K562 (cell line): ENCODE measurements around the gene MTIF3. TPM values are rescaled to one million over a fixed set of nuclear protein-coding genes. Genes with fewer than 3 reads are reported as not detected.
A peak's percentile ranks its signal among the peaks of the same experiment; 100 is the strongest.

ENCODE experiments used
- ATF1 ChIP-seq, 2 experiments: fragments of 450-650 bp in 1 of 2; IDR thresholded peaks; 2 replicates each; pipeline ENCODE4 v1.6.1; 2016; ENCODE audit warnings: missing compliant biosample characterization in 1 of 2, missing genetic modification characterization in 1 of 2
- FOXP1 ChIP-seq: sonication (generic); formaldehyde crosslinking; IDR thresholded peaks from 2 replicates; pipeline ENCODE4 v1.8.0; 2022; ENCODE audit warnings: mild to moderate bottlenecking, missing genetic modification reagents
- HDAC6 ChIP-seq: IDR thresholded peaks from 2 replicates; pipeline ENCODE4 v1.6.1; 2012; ENCODE audit warnings: low read depth, mild to moderate bottlenecking, control low read depth, inconsistent platforms, low read length, moderate library complexity
- NUFIP1 ChIP-seq: fragments of 450-650 bp; IDR thresholded peaks from 2 replicates; pipeline ENCODE4 v1.6.1; 2018; ENCODE audit not compliant: partially characterized antibody
- PHB ChIP-seq: fragments of 250-450 bp; sonication (Bioruptor Pico); IDR thresholded peaks from 2 replicates; pipeline ENCODE4 v1.5.0; 2021
- PTBP1 ChIP-seq: fragments of 200-400 bp; formaldehyde crosslinking; IDR thresholded peaks from 2 replicates; pipeline ENCODE4 v1.6.1; 2017; ENCODE audit warnings: low read depth, low read length
- RBM25 ChIP-seq: fragments of 200-400 bp; formaldehyde crosslinking; IDR thresholded peaks from 2 replicates; pipeline ENCODE4 v1.6.1; 2018; ENCODE audit warnings: low read length, low read depth, moderate library complexity; ENCODE audit not compliant: severe bottlenecking
- THRB ChIP-seq: fragments of 450-650 bp; formaldehyde crosslinking; conservative IDR thresholded peaks from 2 replicates; pipeline ENCODE4 v1.4.0; 2022; ENCODE audit warnings: mild to moderate bottlenecking, missing genetic modification characterization
- ZNF146 ChIP-seq: IDR thresholded peaks from one replicate; pipeline ENCODE4 v1.6.1; 2018; ENCODE audit warnings: missing compliant biosample characterization; ENCODE audit not compliant: unreplicated experiment
- ZNF584 ChIP-seq: fragments of 200-800 bp; sonication (Bioruptor generic); IDR thresholded peaks from 2 replicates; pipeline ENCODE4 v1.6.1; 2016; ENCODE audit warnings: low read depth, mild to moderate bottlenecking, missing genetic modification characterization, missing compliant biosample characterization
- ZNF707 ChIP-seq: fragments of 250-450 bp; sonication (Bioruptor Pico); conservative IDR thresholded peaks from 2 replicates; pipeline ENCODE4 v1.8.0; 2022; ENCODE audit warnings: inconsistent platforms, mild to moderate bottlenecking, moderate library complexity
- ZNF79 ChIP-seq: fragments of 250-450 bp; sonication (Bioruptor Pico); IDR thresholded peaks from 2 replicates; pipeline ENCODE4 v1.4.0; 2020; ENCODE audit warnings: low read depth, mild to moderate bottlenecking, moderate library complexity
- polyA plus RNA-seq, 8 experiments: library from polyadenylated mRNA; depleted of rRNA in 4 of 8; stranded (reverse) in 5 of 8; unstranded in 3 of 8; fragments of >200 nt; fragmentation: Nextera tagmentation in 2 of 8; fragmentation: Illumina TruSeq in 1 of 8; extraction: Ambion mirVana in 2 of 8; extraction: Trizol in 1 of 8; gene quantifications; 2 replicates each; pipeline versions ENCODE4 v1.2.1 to v1.2.3, GENCODE V29; 2011 to 2014; ENCODE audit warnings: inconsistent platforms in 1 of 8, missing spikeins in 1 of 8
- total RNA-seq, 7 experiments: library from RNA; depleted of rRNA in 6 of 7; stranded (reverse); fragments of >200 nt in 6 of 7; fragmentation: Illumina TruSeq in 2 of 7; extraction: Trizol in 2 of 7; gene quantifications; 2 replicates each; pipeline versions ENCODE4 v1.2.1 to v1.2.3, GENCODE V29; 2011 to 2021; ENCODE audit warnings: low replicate concordance in 1 of 7
- TF ChIP-seq, protein P1 (sequence below), 2 experiments: fragments of 450-650 bp; IDR thresholded peaks; 2 replicates each; pipeline ENCODE4 v1.6.1; 2016; ENCODE audit warnings: mild to moderate bottlenecking in 2 of 2, borderline replicate concordance in 1 of 2, low read depth in 1 of 2, moderate library complexity in 1 of 2

Gene MTIF3
- total and polyA plus RNA-seq, 9 of the 15 experiments (the other 6 are each of a cell fraction or from before 2014, with no cell fraction given): 23.5 to 73.6 (median 45.2) TPM

DNA sequence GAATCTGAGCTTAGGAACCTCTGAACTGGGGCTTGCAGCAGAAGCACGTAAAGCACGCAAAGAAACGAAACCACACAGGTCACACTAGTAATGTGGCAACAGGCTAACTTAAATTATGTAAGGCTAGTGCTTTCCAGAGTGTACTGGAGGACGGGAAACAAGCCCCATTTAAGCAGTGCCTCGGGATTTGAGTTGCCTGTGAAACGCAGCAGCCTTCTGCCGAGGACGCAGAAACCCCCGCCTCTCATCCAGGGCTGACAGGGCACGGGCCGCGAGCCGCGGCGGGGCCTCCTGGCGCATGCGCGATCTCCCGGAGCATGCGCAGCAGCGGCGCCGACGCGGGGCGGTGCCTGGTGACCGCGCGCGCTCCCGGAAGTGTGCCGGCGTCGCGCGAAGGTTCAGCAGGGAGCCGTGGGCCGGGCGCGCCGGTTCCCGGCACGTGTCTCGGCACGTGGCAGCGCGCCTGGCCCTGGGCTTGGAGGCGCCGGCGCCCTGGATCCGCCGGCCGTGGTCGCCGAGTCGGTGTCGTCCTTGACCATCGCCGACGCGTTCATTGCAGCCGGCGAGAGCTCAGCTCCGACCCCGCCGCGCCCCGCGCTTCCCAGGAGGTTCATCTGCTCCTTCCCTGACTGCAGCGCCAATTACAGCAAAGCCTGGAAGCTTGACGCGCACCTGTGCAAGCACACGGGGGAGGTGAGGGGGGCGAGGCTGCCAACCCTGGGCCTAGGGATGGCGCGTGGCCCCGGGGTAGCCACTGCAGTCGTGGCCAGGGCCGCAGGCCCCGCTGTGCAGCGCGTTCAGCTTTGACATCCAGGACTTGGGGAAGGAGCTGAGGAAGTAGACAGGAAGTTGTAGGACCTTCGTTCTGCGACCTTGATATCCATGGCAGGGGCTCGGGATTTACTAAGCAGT, 25.9 kb downstream of the MTIF3 start, which contains the start of gene GTF3A (continued):
- TF ChIP-seq THRB (CRISPR knock-in tag) (no peak), ZNF707 (no peak), HDAC6 (no peak), FOXP1 (CRISPR knock-in tag) (peak; percentile 69), ZNF79 (CRISPR knock-in tag) (no peak), PHB (CRISPR knock-in tag) (no peak), ZNF146 (CRISPR knock-in tag) (no peak), ZNF584 (CRISPR knock-in tag) (no peak), NUFIP1 (no peak), RBM25 (no peak), ATF1 (CRISPR knock-in tag; IDR thresholded peaks at IDR 0.05) (no peak), ATF1 (tag; IDR thresholded peaks at IDR 0.05) (peak; percentile 52), PTBP1 (no peak)
- TF ChIP-seq, protein P1, sequence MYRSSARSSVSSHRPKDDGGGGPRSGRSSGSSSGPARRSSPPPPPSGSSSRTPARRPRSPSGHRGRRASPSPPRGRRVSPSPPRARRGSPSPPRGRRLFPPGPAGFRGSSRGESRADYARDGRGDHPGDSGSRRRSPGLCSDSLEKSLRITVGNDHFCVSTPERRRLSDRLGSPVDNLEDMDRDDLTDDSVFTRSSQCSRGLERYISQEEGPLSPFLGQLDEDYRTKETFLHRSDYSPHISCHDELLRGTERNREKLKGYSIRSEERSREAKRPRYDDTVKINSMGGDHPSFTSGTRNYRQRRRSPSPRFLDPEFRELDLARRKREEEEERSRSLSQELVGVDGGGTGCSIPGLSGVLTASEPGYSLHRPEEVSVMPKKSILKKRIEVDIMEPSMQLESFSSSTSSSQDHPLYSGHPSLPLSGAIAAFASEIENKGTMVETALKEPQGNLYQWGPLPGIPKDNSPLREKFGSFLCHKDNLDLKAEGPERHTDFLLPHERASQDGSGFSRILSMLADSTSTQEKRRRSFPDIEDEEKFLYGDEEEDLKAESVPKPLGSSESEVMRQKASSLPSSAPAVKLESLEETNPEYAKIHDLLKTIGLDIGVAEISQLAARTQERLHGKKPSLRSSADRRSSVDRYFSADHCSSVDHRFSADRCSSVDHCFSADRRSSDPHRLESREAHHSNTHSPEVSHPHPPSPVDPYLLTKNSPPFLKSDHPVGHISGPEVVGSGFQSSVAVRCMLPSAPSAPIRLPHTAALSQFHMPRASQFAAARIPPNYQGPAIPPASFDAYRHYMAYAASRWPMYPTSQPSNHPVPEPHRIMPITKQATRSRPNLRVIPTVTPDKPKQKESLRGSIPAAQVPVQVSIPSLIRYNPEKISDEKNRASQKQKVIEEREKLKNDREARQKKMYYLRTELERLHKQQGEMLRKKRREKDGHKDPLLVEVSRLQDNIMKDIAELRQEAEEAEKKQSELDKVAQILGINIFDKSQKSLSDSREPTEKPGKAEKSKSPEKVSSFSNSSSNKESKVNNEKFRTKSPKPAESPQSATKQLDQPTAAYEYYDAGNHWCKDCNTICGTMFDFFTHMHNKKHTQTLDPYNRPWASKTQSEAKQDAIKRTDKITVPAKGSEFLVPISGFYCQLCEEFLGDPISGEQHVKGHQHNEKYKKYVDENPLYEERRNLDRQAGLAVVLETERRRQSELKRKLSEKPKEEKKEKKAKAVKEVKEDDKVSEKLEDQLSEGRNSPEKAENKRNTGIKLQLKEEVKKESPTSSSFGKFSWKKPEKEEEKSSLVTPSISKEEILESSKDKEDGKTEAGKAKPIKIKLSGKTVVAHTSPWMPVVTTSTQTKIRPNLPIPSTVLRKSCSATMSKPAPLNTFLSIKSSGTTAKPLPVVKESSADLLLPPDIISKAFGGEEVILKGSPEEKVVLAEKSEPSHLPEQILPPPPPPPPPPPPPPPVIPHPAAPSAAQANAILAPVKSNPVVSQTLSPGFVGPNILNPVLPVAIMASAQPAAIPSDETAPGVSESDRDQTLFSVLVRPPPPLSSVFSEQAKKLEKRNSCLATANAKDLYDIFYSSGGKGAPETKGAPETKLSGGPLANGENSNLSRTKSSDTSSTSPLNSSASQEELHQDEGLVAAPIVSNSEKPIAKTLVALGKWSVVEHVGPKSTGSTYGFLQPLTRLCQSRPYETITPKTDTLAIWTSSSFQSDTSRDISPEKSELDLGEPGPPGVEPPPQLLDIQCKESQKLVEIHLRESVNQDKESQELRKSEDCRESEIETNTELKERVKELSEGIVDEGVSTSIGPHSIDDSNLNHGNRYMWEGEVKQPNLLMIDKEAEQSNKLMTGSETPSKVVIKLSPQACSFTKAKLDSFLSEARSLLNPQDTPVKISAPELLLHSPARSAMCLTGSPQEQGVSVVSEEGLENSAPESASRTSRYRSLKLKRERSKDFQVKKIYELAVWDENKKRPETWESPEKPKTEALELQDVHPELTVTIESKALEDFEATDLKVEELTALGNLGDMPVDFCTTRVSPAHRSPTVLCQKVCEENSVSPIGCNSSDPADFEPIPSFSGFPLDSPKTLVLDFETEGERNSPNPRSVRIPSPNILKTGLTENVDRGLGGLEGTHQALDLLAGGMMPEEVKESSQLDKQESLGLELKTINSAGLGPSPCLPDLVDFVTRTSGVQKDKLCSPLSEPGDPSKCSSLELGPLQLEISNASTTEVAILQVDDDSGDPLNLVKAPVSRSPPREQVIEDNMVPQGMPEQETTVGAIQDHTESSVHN (IDR thresholded peaks at IDR 0.05; ENCODE audit: borderline replicate concordance in 1 of 2, low read depth in 1 of 2): no peak
